SK-N-SH treated with all-trans-retinoic acid at 6 μM for 48 hours (cell line): Measurements from ENCODE around the gene LRP8.

Experiments
- BACH2 ChIP-seq: fragments of 250-450 bp; sonication (Bioruptor Pico); IDR thresholded peaks from 2 replicates; pipeline ENCODE4 v1.9.0; 2021; ENCODE audit warnings: mild to moderate bottlenecking, borderline replicate concordance
- CSRNP3 ChIP-seq: fragments of 250-450 bp; sonication (Bioruptor Pico); IDR thresholded peaks from 2 replicates; pipeline ENCODE4 v1.5.1; 2021; ENCODE audit warnings: mild to moderate bottlenecking, moderate library complexity

GRCh38 chr1:53280496-53280895 lies 47.4 kb downstream of the LRP8 start:
- TF ChIP-seq BACH2, result no peak
- TF ChIP-seq CSRNP3 (CRISPR knock-in tag), result no peak
